Putamen (tissue), 1 donor: ENCODE results near the gene PGBD2.
A peak's percentile ranks its signal among the peaks of the same experiment; 100 is the strongest.
"Not testable (repeated sequence)": the region's sequence is repeated elsewhere in the genome, so short reads cannot be mapped to it uniquely, and the experiment has no call there.

Source experiments
- DNase-seq: peaks from one replicate; pipeline ENCODE4 v3.0.0-alpha.2; 2016; ENCODE audit warnings: low spot score

PGBD2 gene, protein sequence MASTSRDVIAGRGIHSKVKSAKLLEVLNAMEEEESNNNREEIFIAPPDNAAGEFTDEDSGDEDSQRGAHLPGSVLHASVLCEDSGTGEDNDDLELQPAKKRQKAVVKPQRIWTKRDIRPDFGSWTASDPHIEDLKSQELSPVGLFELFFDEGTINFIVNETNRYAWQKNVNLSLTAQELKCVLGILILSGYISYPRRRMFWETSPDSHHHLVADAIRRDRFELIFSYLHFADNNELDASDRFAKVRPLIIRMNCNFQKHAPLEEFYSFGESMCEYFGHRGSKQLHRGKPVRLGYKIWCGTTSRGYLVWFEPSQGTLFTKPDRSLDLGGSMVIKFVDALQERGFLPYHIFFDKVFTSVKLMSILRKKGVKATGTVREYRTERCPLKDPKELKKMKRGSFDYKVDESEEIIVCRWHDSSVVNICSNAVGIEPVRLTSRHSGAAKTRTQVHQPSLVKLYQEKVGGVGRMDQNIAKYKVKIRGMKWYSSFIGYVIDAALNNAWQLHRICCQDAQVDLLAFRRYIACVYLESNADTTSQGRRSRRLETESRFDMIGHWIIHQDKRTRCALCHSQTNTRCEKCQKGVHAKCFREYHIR

DNA sequence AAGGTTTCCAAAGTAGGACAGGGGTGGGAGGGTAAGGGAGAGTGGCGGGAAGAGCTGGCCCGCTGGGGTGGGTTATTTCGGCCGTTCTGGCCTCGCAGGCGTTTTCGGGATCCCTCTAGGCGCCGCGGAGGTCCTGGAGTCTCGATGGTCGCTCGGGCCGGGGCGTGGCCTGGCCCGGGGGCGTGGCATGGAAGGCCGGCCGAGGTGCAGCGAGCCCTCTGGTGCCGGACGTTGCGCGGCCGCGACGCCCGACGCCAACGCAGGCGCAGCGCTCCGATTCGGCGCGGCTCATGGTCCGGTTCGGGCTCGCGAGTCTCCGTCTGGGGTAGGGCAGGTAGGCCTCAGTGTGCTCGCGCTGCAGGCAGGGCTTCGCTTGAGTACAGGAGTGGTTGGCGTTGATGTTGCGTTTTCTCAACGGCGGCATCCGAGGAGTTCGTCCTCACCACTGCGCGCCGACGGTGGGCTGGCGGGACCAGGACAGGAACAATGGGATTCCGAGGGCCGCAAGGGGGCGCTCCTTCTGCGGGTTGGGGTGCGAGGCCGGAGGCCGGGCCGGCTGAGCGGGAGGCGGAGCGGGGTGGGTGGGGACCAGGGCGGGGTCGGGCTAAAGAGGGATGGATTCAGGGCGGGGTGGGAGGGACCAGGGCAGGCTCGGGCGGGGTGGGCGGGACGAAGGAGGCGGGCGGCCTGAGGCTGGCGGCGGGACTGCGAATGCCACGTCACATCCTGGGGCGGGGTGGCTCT, at the start of gene PGBD2:
PGBD2 (plus strand) TSS at position 227 of the 744 bp plus-strand sequence. CDS start 7,628 bp downstream, outside the sequence.
- peak; percentile 90 for DNase-seq

DNA sequence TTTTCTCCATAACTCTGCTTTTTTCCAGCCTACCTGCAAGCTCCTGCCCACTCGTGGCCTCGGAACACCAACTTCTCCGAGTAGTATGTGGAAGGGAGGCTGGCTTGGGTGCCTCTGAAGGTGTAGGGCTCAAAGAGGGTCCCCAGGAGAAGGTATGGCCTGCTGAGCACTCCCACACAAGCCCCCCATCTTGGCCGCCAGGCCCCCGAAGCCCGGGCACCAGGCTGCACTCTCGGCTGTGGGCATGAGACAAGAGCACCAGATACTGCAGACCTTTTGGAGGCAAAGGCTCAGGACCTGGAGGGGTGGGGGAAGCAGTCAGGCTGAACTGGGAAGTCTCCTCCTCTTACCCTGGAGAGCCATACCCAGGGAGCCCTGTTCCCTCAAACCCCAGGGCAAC, 48.8 kb upstream of the PGBD2 start:
- no peak for DNase-seq

DNA sequence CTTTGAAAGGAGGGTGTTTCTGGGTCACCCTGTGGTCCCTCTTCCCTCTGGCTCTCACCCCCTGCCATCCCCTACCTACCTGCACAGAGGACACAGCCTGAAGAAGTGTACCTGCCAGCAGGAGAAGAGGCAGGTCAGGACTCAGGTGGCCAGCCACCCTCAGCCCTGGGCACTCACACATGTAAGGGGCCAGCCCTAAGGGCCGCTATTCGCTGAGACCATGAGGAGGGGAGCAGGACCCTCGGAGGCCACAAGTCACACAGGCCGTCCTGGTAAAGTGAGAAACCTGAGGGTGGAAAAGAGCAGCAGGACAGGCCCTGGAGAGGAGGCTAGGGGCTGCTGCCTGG, 48.3 kb upstream of the PGBD2 start:
- no peak for DNase-seq

DNA sequence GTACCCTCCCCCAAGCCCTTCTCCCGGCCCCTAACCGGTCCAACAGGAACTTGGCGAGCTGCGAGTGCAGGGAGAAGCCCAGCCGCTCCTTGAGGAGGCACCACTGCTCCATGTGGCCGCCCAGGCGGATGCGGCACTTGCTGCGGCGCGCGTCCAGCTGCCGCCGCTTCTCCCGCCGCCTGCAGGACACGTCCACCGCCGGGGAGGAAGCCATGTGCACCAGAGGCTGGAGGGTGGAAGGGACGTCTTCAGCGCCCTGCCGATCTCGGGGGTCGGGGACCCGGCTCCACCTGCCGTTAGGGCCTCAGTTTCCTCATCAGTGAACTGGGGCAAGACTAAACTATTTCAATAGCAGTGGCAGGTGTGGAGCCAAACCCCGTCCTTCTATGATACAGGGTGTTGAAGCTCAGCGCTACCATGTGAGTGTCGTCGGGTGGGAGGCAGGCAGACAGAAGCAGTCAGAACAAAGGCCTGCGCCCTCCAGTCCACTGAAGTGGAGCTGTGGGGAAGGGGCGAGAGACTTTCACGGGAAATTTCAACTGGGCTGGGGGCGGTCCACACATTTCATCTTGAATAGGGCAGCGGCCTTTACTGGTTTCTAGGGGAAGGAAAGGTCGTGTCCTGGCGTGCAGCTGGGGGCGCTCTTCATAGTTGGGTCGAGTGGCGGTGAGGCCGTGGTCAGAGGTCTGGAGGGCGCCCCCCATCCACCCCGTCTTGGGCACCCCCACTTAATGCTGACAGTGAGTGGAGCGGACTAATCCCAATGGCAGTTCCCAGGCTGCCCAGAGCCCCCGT, 47.7 kb upstream of the PGBD2 start:
- peak; percentile 35 for DNase-seq

DNA sequence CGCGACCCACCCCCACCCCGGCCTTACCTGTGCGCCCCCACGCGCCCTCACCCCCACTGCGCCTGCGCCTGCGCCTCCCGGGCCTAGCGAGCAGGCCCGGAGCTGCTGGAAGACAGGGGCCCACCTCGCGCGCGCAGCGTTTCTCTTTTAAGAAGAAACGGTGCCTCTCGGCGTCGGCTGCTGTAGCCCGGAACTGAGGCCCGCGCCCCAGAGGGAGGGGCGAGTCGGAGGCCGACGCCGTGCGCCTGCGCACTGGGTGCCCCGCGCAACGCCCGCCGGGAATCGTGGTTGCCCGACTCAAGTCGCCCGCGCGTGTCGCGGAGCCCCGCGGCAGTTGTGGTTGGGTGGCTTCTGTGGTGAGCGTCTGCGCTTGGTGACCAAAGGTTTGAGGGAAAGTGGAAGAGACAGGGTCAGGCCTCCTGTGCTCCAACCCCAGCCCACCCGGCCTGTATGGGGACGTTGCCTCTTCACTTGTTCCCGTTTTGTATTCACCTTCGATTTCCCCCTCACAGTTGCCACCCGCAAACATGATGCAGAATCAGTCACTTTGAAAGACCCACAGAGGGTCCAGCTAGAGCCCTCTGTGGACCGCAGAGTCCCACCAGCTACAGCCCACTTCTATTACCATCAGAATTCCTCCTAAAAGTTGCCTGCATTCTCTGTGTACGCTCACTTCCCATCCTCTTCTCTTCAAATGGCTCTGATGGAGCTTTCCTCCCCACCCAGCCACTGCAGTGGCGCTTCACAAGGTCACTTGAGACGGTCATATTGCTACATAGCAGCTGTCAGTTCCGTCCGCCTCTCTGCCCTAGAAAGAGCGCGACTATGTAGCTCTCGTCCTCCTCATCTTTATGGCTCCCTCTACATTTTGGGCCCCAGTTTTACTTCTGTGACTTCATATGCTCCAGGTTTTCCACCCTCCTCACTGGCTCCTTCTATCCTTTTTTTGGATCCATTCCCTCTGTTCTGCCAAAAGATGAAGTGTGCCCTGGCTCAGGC, 46.8 kb upstream of the PGBD2 start, which contains the start of gene ZNF692:
ZNF692 (minus strand) TSS at position 195 of the 999 bp plus-strand sequence. CDS start 776 bp downstream, outside the sequence.
- peak; percentile 97 for DNase-seq

DNA sequence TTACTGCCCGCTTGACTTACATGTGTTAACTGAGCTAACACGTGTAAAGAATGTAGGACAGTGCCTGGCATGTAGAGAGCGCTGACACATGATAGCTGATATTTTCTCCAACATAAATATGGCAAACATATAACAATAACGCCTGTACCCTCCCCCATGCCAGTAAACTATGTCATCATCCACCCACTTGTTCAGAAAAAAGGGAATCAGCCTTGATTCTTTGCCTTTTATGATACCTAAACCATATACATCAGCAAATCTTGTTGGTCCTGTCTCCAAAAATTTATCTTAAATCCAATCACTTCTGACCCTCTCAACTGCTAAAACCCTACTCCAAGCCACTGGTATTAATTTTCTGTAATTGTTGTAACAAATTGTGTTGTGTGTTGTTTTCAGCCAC, 46.0 kb upstream of the PGBD2 start:
- DNase-seq = no peak

DNA sequence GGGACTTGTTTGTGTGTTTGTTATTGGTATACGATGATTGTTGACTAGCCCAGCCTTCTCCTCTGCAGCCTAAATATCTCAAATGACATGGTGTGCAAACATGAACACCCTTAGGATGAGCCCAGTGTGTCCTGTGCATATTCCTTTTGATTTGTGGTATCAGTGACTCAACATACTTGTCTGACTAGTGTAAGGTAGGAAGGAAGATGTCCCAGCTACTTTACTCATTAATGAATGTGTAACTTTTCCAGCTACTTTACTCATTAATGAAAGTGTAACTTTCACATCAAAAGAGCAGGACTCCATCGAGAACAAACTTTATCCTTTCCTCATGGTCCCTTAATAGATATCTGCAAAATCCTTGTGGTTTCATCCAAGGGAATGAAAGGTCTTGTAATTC, 44.4 kb upstream of the PGBD2 start:
- DNase-seq = no peak

DNA sequence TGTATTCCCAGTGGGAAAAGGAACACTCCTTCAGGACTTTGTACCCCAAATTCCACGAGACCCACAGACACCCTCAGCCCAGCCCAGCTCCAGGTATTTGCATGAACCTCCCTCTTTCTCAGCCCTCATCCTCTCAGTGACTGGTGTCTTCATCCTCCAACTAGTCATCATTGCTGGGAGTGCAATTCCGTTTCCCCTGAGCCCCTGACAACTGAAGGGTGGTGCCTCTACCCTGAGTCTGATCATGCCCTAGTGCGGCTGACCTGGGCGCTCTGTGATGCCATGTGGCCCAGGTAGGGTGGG, 43.4 kb upstream of the PGBD2 start:
- DNase-seq = no peak

DNA sequence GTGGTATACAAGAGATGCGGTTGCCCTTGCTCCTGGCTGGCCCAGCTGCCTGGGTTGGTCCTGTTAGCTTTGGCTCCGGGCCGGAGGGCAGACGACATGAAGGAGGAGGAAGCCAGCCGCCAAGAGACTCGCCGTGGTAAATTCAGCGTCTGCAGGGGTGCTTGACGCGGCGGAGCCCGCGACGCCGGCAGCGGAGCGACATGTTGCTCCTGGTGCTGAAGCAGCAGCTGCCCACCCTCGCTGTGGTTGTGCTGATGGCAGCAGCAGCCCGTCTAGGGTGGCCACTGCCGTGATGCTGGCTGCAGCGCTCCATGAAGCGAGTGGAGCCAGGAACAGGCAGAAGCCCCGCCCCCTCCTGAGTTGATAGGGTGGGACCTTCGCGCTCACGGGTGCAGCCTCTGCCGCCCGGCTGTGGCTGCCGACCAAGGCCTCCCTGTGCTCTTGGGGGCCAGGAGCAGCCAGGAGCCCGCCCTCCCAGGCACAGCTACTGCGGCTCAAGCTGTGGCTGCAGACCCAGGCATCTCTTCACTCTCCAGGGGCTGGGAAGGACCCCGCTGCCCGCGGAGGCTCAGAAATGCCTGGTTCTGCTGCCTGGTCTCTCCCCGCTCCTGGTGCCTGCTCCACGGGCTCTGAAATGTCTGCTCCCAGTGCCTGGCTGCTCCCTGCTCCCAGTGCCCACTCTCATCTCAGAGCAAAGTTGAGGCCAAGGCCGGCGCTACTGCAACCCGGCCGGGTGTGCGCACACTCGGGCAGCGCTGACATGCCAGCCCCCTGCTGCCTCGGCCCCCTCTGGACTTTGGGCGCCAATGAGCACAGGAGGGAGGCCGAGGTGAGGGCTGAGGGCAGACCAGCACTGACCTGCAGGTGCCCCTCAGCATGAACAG, 42.8 kb upstream of the PGBD2 start:
- peak; percentile 76 for DNase-seq

DNA sequence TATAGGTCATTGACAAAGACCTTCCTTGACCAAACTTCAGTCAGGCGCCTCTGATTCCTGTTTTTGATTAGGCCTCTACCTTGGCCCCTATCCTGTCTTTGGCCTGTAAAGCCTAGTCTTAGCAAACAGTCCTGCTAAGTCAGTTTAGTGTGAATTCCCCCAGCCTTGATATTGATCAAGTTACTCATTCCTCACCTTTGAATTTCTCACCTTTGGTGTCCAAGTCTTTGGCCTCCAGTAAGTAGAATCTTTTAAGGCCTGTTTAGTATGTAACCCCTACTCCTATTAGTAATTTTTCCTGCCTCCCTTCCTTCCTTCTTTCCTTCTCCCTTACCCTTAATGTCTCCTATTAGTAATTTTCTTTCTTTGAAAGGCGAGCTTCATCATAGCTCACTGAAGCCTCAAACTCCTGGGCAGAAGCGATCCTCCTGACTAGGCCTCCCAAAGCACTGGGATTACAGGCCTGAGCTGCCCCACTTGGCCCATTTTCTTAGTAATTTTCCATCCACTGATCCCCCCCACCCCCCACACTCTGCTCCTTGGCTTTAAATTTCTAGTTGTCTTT, 34.1 kb upstream of the PGBD2 start:
- DNase-seq = no peak

DNA sequence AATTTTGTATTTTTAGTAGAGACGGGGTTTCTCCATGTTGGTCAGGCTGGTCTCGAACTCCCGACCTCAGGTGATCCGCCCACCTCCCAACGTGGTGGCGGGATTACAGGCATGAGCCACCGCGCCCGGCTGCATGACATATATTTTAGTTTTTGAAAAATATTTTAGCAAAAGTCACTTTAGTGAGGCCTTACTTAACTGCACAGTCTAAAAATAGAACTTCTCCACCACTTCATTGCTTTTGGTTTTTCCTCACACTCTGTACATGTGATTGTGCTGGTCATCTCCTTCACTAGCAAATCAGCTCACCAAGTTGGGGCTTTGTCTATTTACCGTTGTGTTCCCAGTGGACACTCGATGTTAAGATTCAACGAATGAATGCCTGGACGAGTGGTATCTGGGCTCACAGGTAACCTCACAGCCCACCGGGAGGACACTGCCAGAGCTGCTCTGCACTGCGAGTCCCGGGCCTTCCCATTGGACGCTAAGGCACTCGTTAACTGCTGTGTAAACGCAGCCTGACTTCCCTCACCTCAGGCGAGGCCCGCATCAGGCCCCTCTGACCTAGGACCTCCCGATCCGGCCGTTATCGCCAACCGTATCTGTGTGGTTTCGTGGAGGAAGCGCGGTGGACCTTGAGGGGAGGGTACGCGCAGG, 33.2 kb upstream of the PGBD2 start:
- peak; percentile 34 for DNase-seq

DNA sequence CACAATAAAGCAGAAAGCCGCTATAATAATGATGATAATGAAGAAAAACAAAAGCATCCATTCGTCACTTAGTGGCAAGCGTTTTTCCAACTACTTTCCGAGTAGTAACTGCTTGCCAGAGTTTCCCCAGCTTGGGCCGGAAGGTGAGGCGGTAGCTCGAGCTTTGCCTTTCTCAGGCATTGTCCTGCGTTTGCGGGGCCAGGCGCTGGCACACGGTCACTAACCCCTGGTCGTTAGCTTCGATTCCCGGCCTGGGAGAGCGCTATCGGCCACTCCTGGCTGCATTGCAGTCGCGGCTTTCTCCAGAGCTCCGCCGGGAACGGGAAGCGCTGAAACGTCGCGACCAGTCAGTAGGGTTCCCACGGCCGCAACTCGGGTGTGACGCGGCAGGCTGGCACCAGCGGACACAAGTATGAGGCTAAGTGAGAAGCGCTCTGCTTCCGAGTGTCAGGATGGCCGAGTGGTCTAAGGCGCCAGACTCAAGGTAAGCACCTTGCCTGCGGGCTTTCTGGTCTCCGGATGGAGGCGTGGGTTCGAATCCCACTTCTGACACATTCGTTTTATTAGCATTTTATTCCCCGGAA, 32.5 kb upstream of the PGBD2 start:
- DNase-seq = peak; percentile 96

DNA sequence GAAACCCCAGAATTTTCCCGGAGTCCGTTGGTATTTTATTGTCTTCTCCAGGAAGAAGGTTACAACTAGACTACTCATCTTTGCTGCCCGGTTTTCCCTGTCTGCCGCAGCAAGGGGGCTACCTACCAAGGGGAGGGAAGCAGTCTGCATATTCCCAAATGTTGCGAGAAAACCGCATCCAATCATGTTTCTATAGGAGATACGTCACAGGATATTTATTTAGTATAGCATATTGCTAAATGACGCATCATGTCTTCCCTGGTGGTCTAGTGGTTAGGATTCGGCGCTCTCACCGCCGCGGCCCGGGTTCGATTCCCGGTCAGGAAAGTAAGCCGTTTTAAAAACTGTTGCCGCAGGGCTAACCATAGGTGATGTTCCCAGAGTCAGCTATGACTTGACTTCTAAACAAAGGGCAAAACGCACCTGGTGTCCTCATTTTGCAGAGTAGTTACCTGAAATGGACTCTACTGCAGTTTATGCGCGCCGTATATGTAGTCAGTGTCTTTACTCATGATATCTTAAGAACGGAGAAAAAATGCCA, 32.0 kb upstream of the PGBD2 start:
- DNase-seq = peak; percentile 87

DNA sequence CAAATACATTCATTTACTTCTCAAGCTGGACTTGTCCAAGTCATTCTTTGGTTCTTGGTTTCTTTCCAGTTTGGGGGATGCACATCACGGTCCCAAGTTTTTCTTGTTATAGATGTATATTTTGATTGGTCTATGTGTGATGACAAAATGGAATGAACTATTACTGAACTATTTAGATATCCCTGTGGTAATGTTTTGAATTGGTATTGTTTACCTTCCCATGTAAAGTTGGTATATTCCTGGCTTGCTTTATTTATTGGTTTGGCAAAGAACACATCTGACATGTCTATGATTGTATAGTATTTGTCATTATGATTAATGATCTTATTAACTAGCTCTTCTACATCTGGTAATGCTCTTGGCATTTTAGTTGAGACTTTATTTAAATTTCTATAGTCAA, 24.8 kb upstream of the PGBD2 start:
- no peak for DNase-seq

DNA sequence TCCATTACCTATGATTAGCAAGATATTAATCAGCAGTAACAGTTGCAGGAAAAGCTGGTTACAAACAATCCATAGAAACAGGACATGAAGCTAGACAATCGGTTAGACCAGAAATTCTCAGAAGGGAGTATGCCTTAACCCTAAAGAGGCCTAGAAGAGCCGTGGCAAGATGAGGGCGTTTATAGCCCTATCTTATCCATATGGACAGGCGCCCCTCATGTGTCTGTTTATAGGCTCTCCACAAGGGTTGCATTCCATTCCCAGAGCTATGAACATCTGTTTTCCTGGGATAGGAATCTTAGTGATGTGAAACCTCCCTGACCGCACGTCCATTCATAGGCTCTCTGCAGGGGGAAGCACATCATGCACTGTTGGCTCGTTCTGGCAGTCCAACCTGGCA, 23.6 kb upstream of the PGBD2 start:
- not testable (repeated sequence) for DNase-seq

DNA sequence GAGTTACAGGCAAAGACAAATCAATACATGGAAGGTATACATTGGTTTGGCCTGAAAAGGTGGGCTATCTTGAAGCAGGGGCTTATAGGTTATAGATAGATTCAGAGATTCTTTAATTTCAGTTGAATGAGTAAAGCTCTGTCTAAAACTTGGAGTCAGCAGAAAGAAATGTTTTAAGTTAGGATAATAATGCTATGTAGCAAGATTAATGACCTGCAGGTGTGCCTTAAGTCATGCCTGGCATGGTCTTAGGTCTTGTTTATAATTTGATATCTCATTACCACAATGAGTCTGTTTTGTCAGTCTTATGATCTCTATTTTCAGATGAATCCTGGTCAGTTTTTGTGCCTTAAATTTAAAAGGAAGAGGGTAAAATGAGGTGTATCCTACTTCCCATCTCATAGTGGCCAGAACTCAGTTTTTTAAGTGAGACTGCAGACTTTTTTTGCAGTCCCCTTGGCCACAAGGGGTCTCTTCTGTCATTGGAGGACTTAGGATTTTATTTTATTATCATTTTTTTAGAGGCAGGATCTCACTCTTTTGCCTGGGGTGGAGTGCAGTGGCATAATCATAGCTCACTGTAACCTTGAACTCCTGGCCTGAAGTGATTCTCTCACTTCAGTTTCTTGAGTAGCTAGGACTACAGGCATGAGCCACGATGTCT, 21.3 kb upstream of the PGBD2 start:
- DNase-seq = no peak

DNA sequence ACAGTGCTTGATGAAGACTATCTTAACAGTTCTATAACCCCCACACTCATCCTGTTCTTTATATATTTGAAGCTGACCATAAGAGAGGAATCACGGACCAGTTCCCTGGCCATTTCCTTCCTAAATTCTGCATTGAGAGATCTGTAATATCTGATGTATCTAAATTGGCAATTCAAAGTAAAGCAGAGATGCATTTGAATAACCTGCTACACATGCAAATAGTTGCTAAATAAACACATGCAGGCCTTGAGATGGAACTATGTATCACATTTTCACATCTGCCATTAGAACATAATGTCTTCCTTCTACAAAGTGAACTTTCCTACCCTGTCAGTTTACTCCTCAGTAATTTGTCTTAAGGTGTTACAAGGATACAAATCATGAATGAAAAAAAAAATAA, 20.4 kb upstream of the PGBD2 start:
- DNase-seq = no peak
